HG02870 (cell line): ENCODE measurements around the gene SGPL1.

Experiments used
- ATAC-seq: cut with Tn5 transposase; IDR thresholded peaks from one replicate; pipeline ENCODE4 v1.9.1; 2021; ENCODE audit warnings: mild to moderate bottlenecking, moderate library complexity; ENCODE audit not compliant: unreplicated experiment

The SGPL1 gene

DNA sequence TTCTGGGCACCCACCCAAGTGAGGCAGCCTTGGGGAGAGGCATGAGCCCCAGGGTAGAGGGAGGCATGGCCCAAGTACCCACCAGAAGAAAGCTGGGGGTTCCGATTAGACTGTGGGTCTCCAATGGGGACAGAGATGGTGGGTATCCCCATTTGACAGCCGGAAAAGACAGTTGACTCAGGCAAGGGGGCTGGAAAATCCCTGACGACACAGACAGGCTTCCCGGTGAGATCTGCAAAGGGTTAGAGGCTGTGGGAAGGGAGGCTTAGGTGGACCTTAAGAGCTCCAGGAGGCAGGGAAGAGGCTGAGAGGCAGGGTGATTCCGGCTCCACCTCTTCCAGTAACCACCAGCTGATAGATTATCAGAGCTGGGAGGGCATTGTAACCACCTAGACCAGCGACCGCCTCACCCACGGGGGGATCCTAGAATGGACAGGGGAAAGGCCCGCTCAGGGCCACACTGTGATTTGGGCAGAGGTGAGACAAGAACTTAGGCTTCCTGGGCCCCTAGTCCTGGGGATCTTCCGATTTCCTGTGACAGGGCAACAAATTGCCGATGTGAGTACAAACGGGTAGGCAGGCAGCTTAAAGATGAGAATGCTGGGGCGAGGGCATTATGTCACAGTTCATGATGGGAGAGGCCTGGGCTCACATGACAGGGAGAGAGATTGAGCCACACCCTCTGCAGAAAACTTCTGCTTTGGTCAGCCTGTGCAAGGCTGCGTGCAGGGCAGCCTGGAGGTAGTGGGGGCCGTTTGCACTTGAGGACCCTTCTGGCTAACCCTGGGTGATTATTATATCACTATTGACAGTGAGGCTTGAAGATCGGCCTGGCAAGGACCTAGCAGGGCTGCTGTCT, 36.0 kb upstream of the SGPL1 start:
- no peak for ATAC-seq

DNA sequence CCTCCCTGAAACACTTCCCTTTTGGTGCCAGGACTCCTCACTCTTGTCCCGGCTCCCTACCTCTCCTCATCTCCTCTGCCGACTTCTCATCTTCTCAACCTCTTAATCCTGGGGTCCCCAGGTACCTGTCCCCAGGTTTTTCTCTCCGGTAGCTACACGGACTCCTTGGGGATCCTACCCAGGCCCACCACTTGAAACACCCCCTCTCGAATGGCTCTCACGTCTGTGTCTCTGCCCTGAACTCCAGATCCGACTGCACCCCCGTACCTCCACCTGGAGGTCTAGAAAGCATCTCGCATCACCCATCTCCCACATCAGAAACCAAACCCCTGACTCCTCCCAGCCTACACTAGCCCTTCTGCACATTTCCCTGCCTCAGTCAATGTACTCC, 35.4 kb upstream of the SGPL1 start:
- no peak for ATAC-seq

DNA sequence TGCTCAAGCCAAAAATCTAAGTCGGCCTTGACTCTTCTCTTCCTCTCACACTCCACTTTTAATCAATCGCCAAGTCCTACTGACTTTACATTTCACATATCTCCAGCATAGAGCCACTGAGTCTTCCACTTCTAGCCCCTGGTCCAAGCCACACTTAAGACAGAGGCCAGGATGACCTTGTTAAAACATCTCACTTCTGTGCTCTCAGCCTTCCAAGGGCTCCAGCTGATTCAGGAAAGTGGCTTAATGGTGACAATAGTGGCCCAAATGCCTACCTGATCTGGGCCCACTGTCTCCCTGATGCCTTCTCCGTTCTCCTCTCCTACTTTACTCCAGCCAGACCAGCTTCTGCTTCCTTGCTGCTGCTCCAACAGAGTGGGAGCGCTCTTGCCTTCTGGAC, 35.0 kb upstream of the SGPL1 start:
- no peak for ATAC-seq

DNA sequence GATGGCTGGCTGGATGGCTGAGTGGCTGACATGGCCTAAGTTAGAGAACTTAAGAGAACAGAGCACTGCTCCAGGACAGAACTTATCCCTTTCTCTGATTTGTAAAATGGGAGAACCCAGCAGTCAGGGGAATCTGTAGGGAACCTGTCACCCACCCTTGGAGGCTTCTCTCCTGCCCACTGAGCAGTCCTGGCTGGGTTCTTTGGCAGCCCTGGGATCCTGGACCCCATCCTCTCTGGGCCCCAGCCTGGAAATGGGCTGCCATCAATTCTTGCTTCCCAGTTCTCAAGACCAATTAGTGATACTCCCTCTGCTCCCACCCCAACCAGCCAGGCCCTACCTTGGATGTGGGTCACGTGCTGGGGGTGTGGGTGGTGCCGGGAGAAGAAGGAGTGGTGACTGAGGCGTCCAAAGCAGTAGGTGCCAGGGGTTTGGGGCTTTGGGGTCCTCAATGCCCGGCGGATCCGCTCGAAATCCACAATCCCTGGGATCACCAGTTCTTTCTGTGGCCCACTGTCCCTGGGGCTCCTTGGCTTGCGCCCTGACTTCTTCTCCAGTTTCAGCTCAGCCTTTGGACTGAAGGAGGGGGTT, 34.2 kb upstream of the SGPL1 start:
- no peak for ATAC-seq

DNA sequence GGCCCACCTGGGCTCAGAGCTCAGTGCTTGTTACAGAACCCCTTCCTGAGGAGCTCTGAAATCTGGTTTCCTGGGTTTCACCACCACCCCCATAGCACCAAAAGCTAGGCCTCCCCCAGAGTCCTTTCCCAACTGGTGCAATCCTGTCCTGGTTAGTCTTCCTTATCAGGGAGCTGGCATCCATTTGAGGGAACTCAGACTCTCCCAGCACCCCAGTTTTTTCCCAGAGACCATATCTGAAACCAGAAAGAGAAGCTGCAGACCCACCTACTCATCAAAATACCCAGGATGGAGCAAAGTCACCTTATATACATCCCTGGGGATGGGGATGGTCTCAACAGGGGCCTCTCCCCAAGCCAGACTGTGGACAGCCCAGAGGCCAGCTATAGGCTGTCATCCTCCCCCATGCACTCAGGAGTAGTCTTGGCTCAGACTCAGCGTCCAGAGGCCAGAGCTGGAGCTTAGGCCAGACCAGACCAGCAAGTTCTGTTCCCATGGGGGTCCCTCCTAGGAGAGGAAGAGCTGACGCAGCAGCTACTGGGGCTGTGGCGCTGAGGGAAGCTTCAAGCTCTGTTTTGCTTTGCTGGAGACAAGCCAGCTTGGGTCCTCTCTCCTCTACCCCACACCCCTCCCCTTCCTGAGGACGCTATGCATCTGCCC, 33.5 kb upstream of the SGPL1 start:
- ATAC-seq: no peak

DNA sequence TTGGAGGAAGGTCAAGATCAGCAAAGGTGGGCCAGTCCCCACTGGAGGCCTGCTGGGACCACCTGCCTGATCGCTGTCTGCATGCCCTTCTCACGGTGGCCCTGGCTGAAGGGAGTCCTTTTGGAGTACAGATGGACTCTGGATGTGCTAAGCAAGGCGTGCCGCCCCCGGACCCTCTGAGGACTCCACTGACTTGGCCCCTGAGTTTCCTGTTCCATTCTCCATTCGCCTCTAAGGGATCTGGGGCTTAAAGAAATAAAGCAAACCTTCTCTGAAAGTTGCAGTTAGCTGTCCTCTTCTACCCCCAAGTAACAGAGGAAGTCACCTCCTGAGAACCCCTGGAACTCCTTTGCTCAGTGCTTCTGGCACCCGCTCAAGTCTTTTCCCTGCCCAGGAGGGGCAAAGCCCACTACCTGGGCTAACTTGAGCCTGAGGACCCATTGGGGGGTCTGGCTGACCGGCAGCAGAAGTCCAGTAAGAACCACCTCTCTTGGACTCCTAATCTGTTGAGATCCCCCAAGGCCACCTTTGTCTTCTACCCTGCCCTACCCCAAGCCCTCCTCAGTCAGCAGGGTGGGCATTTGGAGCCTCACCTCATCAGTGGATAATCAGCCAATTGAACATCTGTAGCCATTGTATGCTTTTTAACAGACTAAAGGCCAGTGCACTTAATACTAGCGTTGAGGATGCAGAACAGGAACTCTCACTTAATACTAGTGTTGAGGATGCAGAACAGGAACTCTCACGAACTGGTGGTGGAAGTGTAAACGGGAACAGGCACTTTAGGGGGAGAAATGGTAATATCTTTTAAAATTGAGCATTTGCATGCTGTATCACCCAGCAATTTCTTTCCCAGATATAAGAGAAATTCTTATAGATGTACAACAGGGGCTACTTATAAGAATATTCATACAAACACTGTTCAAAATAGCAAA, 32.7 kb upstream of the SGPL1 start:
- ATAC-seq: no peak

DNA sequence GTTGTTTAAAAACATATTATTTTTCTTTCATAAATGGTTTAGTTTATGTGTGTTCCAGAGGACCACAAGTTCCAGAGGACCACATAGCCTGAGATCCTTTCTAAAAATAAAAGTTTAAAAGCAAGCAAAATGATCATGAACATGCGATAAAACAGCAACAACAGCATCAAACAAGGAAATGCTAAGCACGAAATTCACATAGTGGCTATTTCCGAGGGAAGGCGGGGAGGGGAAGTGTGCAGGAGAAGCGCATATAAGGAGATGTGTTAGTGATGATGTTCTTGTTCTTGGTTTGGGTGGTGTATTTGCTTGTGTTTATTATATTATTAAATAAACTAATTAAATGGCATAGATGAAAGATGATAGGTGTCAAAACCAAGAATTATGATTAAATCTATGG, 31.7 kb upstream of the SGPL1 start:
- ATAC-seq: no peak

DNA sequence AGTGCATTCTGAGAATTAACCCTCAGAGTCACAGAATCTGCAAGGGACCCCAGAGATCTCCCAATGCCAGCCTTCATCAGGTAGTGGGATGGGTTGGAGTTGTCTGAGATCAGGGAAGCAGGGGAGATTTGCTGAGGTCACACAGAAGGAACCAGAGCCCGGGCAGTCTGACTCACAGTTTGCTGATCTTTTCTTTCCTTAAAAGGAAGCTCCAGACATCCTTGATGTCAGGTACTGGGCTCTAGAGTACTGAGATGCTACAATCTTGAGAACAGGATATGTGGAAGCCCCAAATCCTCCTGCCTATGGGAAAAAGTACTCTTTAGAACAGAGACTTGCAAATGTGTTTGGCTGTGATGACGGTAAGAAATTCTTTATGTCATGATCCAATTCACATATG, 31.3 kb upstream of the SGPL1 start:
- ATAC-seq: no peak

DNA sequence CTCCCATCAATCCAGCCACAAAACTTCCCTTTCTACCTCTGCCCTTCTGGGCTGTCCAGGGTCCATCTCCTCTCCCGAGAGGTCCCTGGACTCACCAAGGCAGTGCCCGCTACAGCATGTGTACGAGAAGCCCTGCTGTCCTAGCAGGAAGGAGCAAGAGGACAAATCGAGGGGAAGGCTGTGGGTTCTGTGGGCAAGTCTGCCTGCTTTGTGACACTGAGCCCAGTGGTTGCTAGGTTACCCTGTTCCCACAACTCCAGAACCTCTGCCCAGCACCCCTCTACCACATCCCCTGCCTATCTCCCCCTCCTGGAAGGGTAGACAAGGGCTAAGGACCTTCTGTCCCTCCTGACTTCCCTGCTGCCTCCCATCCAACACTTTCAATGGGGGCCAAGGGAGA, 30.6 kb upstream of the SGPL1 start, which contains the start of gene TBATA:
Gene TBATA, minus strand, starts transcription at position 188 of the 400 bp plus-strand sequence. CDS start 1,998 bp downstream, outside the sequence.
- ATAC-seq: no peak

DNA sequence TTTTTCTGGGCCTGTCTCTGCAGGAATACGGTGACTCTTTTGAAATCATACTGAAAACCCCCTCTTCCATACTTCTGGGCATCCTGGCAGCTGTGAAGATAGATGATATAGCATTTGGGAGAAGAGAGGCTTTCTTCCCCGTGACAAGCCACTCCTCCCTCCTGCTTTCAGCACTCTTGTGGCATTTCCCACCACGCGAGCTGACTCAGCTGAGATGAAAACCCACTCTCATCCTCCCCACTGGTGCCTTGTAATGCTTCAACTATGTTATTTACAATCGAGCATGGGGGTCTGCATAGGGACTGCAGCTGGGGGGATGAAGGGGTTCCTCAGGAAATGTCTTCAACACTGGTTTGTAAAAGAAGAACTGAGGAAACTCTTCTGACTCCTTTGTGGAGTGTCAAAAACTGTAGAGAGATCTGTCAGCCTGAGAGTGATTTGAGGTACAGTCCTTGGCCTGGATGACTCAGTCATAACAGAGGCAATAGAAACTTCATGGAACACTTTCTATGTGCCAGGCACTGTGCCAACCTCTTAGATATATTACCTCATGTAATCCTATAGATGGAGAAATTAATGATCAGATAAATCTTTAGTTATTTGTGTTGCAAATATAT, 28.8 kb upstream of the SGPL1 start:
- ATAC-seq: no peak

DNA sequence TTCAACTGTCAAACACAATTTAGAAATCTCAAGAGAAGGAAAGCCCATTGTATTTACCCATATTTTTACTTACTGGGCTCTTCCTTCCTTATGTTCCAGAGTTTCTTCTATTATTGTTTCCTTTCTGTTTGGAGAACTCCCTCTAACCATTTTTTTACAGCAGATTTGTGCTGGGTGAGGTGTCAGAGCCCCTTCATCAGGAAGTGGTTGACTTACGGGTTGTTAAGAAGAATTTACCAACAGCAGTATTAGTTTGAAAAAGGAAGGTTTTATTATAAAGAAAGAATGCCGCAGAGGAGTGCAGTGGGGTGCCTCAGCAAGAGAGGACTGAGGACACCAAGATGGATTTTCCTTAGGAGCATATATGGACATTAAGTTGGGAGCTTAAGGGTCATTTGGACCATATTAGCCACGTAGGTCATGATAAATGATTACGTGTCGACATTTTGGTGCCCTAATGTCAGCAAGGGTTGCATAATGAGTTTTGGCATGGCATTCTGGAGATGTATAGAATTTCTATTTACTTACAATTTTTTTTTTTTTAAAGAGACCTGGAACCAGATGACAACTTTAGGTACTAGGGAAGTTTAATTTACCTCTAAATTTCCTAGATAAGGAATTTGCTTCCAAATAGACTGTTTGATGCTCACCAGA, 24.2 kb upstream of the SGPL1 start:
- no peak for ATAC-seq

DNA sequence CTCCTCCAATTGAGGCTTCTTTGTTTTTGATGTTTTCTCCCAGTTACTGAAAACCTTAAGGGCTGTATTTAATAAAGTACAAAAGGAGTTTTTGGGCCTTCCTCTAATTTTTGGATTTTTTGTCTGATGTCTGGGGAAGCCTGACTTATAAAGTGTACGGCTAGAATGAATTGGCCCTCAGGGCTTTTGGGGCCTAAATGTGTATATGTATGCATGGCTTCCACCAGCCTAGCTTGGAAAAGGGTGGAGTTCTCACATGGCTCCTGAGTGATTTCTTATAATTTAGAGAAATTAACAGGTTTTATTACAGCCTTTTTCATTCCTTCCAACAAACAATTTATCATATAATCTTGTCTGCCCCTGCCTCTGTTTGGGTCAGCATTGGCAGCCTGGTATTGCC, 20.1 kb upstream of the SGPL1 start:
- no peak for ATAC-seq

DNA sequence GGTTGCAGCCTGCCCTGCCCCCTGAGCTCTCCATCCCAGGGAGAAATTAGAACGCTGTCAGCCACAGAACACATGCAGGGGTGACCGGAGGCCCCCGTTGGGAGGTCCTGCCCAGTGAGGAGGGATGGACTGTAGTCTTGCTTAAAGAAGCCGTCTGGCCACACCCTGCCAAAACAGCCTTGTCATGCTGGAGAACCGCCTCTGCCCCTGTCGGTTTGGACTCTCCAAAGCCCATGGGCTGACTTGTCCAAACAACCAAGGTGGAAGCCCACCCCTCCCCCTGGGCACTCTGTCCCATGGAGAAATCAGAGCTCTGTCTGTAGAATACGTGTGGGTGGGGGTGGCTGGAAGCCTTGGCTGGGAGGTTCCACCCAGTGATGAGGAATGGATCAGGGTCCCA, 17.9 kb upstream of the SGPL1 start:
- ATAC-seq: no peak

DNA sequence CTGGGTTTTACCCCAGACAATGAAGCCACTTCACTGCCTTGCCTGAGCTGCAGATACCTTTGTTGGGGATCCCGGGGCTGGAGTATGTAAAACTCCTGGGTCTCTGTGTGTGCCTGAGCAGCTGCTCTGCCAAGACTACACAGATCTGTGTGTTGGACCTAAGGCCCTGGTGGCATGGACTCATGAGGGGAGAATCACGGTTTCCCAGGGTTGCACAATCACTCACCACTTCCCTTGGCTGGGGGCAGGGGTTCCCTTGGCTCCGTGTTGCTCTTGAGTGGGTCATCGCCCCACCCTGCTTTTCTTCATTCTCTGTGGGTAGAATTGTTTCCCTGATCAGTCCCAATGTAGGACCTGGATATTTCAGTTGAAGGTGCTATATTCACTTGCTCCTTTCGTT, 16.6 kb upstream of the SGPL1 start:
- no peak for ATAC-seq

DNA sequence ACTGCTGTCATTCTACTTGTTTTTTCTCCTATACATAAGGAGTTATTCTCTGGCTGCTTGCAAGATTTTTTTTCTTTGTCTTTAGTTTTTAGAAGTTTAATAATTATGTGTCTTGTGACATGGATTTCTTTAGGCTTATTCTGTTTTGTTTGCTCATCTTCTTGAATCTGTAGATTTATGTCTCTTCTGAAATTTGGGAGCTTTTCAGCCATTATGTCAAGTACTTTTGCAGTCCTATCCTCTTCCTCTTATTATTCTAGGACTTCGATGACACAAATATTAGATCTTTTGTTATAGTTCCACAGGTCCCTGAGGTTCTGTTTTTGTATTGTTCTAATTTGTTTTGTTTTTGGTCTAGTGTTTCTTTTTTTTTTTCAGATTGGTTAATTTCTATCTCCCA, 13.9 kb upstream of the SGPL1 start:
- no peak for ATAC-seq

DNA sequence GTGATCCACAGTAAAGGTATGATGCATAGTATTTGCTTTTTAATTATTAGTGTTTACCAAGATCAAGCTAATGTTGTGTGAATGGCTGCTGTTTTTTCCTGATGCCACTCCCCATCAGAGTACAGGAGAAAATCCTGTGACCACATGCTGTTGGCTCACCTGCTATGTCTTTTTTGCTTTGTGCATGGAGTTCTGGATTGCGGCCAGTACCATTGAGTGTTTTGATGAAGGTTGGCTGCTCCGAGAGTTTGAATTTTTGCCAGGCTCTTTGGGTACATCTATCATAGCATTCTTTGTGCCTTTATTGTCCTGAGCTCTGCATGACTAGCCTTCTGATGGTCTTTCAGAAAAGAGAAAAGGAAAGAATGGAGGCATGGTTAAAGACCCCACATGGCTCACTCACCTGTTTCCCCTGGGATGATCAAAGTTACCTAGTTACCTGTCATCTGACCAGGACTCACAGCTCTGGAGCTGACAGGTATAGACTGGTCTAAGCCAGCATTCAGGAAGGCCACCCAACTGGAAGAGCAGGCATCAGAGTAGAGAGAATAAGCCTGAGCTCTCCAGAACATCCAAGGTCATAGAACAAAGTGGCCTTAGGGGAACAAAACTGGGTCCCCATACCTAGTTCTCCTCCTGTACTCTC, 11.8 kb upstream of the SGPL1 start:
- no peak for ATAC-seq

DNA sequence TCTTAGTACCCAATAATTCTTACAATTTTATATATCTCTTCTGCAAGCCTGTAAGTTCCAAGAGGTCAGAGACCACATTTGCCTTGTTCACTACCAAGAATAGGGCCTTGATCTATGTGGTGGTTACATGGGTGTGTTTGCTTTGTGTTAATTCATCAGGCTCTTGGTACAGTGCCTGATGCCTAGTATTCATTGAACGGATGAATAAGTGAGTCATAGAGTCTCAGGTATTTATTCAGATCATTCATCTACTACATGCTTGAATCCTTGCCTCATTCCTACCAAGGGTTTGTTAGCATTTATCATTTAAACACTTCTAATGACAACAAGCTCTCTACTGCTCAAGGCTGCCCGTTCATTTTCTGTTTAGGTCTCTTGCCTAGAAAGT, 11.3 kb upstream of the SGPL1 start:
- ATAC-seq: no peak

DNA sequence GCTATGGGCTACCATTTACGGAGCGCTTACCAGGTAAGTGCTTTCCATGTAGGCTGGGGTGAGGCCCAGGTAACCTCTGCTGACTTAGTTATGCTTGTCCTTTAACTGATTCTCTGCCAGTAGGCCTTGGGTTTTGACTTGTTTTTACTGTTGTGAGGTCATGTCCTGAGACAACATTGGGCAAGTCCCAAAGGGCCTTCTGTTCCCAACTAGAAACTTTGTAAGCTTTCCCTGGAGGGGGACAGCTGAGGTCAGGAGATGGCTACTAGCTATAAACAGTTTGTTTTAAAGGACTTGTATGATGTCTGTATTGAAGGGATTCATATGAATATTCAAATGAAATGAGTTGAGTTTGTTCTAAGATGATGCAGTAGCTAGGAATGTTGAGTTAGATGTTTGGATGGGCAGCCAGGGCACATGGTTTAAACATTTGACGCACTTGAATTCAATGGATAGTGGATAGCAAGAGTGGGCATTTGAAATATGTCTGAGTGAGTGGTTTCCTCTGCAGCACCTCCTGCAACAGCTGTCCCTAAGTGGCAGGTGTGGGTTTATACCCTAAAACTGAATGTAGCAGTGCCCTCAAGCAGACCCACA, 10.0 kb upstream of the SGPL1 start:
- no peak for ATAC-seq

DNA sequence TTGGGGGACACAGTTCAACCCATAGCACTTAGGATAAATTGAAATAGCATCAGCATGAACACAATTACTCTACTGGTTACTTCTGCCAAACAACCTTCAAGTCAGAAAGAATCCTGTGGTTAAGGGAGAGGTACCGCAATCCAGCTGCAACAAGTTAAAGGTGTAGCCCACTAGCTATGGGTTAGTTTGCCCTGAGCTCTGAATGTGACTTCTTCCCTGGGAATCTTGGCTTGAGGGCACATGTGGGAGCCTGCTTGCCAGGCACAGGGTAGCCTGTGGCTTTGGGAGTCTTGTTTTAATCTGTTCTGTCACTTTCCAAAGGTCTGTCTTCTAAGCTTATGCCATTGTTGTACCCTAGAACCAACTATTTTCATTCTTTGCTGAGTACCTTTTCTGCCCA, 8.9 kb upstream of the SGPL1 start:
- no peak for ATAC-seq
